Stimulated activated CD4-positive, alpha-beta T cell treated with anti-CD3 and anti-CD28 coated beads, Interleukin-1b, Interleukin-23, amount 100 ng/mL, for 1 hour (primary cell): ENCODE data around the gene SLC52A1.
A peak's percentile ranks its signal among the peaks of the same experiment; 100 is the strongest.
"Not testable (repeated sequence)": the region's sequence is repeated elsewhere in the genome, so short reads cannot be mapped to it uniquely, and the experiment has no call there.

Experiments
- DNase-seq, 2 donors: peaks; one replicate each; pipeline ENCODE4 v3.0.0-alpha.2; 2020; ENCODE audit warnings: low read depth in 2 of 2

SLC52A1 gene

GRCh38 chr17:5031365-5032082 lies 3.7 kb downstream of the SLC52A1 start:
- DNase-seq, result peak; percentile 55 to 71

GRCh38 chr17:5030168-5030567 lies 5.1 kb downstream of the SLC52A1 start:
- not testable (repeated sequence) for DNase-seq

- no peak for DNase-seq
These were observed 7.3 kb downstream of the SLC52A1 start for GRCh38 chr17:5027916-5028315.

GRCh38 chr17:5027299-5027698 lies 7.9 kb downstream of the SLC52A1 start:
- no peak for DNase-seq

- DNase-seq, result no peak
These were observed 10.6 kb downstream of the SLC52A1 start for GRCh38 chr17:5024604-5025003.

- no peak for DNase-seq
These were observed 11.6 kb downstream of the SLC52A1 start for GRCh38 chr17:5023588-5024147.

GRCh38 chr17:5022171-5022711 lies 13.0 kb downstream of the SLC52A1 start:
- no peak for DNase-seq

GRCh38 chr17:5020502-5021023 lies 14.7 kb downstream of the SLC52A1 start:
- no peak for DNase-seq

GRCh38 chr17:5019475-5019956 lies 15.7 kb downstream of the SLC52A1 start:
- DNase-seq, result no peak

GRCh38 chr17:5014357-5014756 lies 20.9 kb downstream of the SLC52A1 start:
- DNase-seq, result no peak

GRCh38 chr17:5011928-5012327 lies 23.3 kb downstream of the SLC52A1 start:
- DNase-seq, result no peak

GRCh38 chr17:5003214-5003867 lies 31.9 kb downstream of the SLC52A1 start:
- DNase-seq, result no peak

- no peak for DNase-seq
These were observed 33.0 kb downstream of the SLC52A1 start for GRCh38 chr17:5002121-5002788.

GRCh38 chr17:5000237-5000639 lies 35.0 kb downstream of the SLC52A1 start:
- no peak for DNase-seq

GRCh38 chr17:4999430-5000093 lies 35.7 kb downstream of the SLC52A1 start:
- no peak for DNase-seq

GRCh38 chr17:4998732-4999429 lies 36.3 kb downstream of the SLC52A1 start:
- DNase-seq, result no peak

- no peak for DNase-seq
These were observed 37.0 kb downstream of the SLC52A1 start for GRCh38 chr17:4998027-4998731.

GRCh38 chr17:4997302-4998026 lies 37.8 kb downstream of the SLC52A1 start, which contains the start of the genes INCA1 and KIF1C:
Gene INCA1 (minus strand): TSS chr17:4997522. CDS start chr17:4994437, 3,085 bp downstream.
Gene KIF1C (plus strand): TSS chr17:4997950. CDS start chr17:5000247, 2,297 bp downstream.
- peak; percentile 78 for DNase-seq

- no peak for DNase-seq
These were observed 41.1 kb downstream of the SLC52A1 start for GRCh38 chr17:4994081-4994595.
